Fibroblast of lung (primary cell): ENCODE measurements around the gene PLA2G5. TPM values are rescaled to one million over a fixed set of nuclear protein-coding genes. Genes with fewer than 3 reads are reported as not detected.

Experiments used
- DNase-seq, 2 donors: peaks; one replicate each; pipeline versions ENCODE4 v3.0.0 to v3.0.0-alpha.2; 2010; ENCODE audit warnings: low read depth in 2 of 2
- H2AFZ ChIP-seq: 2 replicates; pipeline ENCODE4 v1.5.1; 2012; ENCODE audit warnings: low read length, control low read depth, inconsistent platforms
- H3K27ac ChIP-seq: 2 replicates; pipeline ENCODE4 v1.5.1; 2011; ENCODE audit warnings: low read length, control low read depth; ENCODE audit not compliant: insufficient read depth
- H3K27me3 ChIP-seq: 2 replicates; pipeline ENCODE4 v1.5.1; 2011; ENCODE audit warnings: mild to moderate bottlenecking, low read length; ENCODE audit not compliant: control insufficient read depth, insufficient read depth
- H3K36me3 ChIP-seq: 2 replicates; pipeline ENCODE4 v1.5.1; 2011; ENCODE audit warnings: low read length; ENCODE audit not compliant: control insufficient read depth, insufficient read depth
- H3K4me1 ChIP-seq: 2 replicates; pipeline ENCODE4 v1.5.1; 2011; ENCODE audit warnings: low read length; ENCODE audit not compliant: control insufficient read depth, insufficient read depth; ENCODE audit errors: extremely low read depth
- H3K4me2 ChIP-seq: 2 replicates; pipeline ENCODE4 v1.5.1; 2011; ENCODE audit warnings: low read length, control low read depth; ENCODE audit not compliant: insufficient read depth; ENCODE audit errors: extremely low read depth
- H3K4me3 ChIP-seq, 4 experiments: fragments of 200-600 bp in 1 of 4; sonication (generic) in 1 of 4; replicated peaks in 1 of 4; 2 replicates each; pipeline ENCODE4 v1.5.1; 2011 to 2016; ENCODE audit warnings: low read length in 4 of 4, low read depth in 3 of 4, mild to moderate bottlenecking in 3 of 4, control low read depth in 2 of 4, inconsistent platforms in 1 of 4, mixed read lengths in 1 of 4; ENCODE audit not compliant: insufficient read depth in 1 of 4; ENCODE audit errors: control extremely low read depth in 1 of 4
- H3K79me2 ChIP-seq: 2 replicates; pipeline ENCODE4 v1.5.1; 2012; ENCODE audit warnings: mild to moderate bottlenecking, low read length, inconsistent platforms; ENCODE audit not compliant: control insufficient read depth, insufficient read depth
- H3K9ac ChIP-seq: 2 replicates; pipeline ENCODE4 v1.5.1; 2011; ENCODE audit warnings: mild to moderate bottlenecking, low read length, control low read depth; ENCODE audit not compliant: insufficient read depth
- H3K9me3 ChIP-seq: 2 replicates; pipeline ENCODE4 v1.5.1; 2012; ENCODE audit warnings: low read depth, low read length; ENCODE audit not compliant: control insufficient read depth, insufficient read depth
- H4K20me1 ChIP-seq: 2 replicates; pipeline ENCODE4 v1.5.1; 2011; ENCODE audit warnings: low read length; ENCODE audit not compliant: control insufficient read depth, insufficient read depth; ENCODE audit errors: extremely low read depth
- CTCF ChIP-seq, 2 donors: IDR thresholded peaks in 1 of 2; conservative IDR thresholded peaks in 1 of 2; 1 replicate in 1 of 2; 2 replicates in 1 of 2; pipeline ENCODE4 v1.5.1; 2011 to 2012; ENCODE audit warnings: low read length in 2 of 2, control low read depth in 1 of 2, inconsistent platforms in 1 of 2, low read depth in 1 of 2, mild to moderate bottlenecking in 1 of 2
- EZH2 ChIP-seq: IDR thresholded peaks from 2 replicates; pipeline ENCODE4 v1.5.1; 2012; ENCODE audit warnings: low read length, control low read depth, mild to moderate bottlenecking; ENCODE audit errors: missing control alignments
- polyA plus RNA-seq, 2 donors: library from polyadenylated mRNA; depleted of rRNA in 1 of 2; stranded (reverse) in 1 of 2; unstranded in 1 of 2; fragments of >200 nt; gene quantifications; 2 replicates each; pipeline ENCODE4 v1.2.1, GENCODE V29; 2011 to 2012; ENCODE audit warnings: missing spikeins in 1 of 2
- total RNA-seq: library from RNA; depleted of rRNA; stranded (reverse); fragments of >200 nt; gene quantifications from 2 replicates; pipeline ENCODE4 v1.2.1, GENCODE V29; 2014

PLA2G5 gene
- total and polyA plus RNA-seq, 2 donors (not counting 1 experiment from before 2014, with no cell fraction given), result 1.1 to 27.4 TPM

- no peak for DNase-seq
- Histone ChIP-seq H3K36me3 (no peaks in the 10 kb centered on the region), H3K4me3 (no peak overlapping the region), H2AFZ (no peak overlapping the region), H3K27me3 (peaks cover 6% of the 10 kb centered on the region), H4K20me1 (no peaks in the 10 kb centered on the region), H3K9me3 (no peaks in the 10 kb centered on the region), H3K27ac (no peak overlapping the region), H3K4me1 (no peaks in the 10 kb centered on the region), H3K4me2 (no peak overlapping the region), H3K79me2 (no peaks in the 10 kb centered on the region), H3K9ac (no peak overlapping the region)
- TF ChIP-seq CTCF (conservative IDR thresholded peaks at IDR 0.05 in 1 of 2, IDR thresholded peaks at IDR 0.05 in 1 of 2; ENCODE audit: low read depth in 1 of 2, low read length in 2 of 2), result no peak
- TF ChIP-seq EZH2, result no peak
Observed at GRCh38 chr1:20035114-20035513, 34.9 kb upstream of the PLA2G5 start.

- TF ChIP-seq EZH2 (no peak), CTCF (conservative IDR thresholded peaks at IDR 0.05 in 1 of 2, IDR thresholded peaks at IDR 0.05 in 1 of 2; ENCODE audit: low read depth in 1 of 2, low read length in 2 of 2) (no peak)
- H4K20me1 ChIP-seq, result no peaks in the 10 kb centered on the region
- no peaks in the 10 kb centered on the region for H3K36me3 ChIP-seq
- H3K9me3 ChIP-seq, result no peaks in the 10 kb centered on the region
- no peaks in the 10 kb centered on the region for H3K79me2 ChIP-seq
- peaks cover 10% of the 10 kb centered on the region for H3K27me3 ChIP-seq
- DNase-seq, result no peak
- no peak overlapping the region for H3K4me2 ChIP-seq
- no peak overlapping the region for H3K4me3 ChIP-seq
- H3K4me1 ChIP-seq, result no peaks in the 10 kb centered on the region
- H2AFZ ChIP-seq, result no peak overlapping the region
- no peak overlapping the region for H3K9ac ChIP-seq
- no peak overlapping the region for H3K27ac ChIP-seq
Observed at GRCh38 chr1:20037877-20038276, 32.1 kb upstream of the PLA2G5 start.

GRCh38 chr1:20047096-20047495 is 22.9 kb upstream of the PLA2G5 start:
- Histone ChIP-seq H3K9me3 (no peaks in the 10 kb centered on the region), H3K4me2 (no peak overlapping the region), H3K4me1 (no peaks in the 10 kb centered on the region), H3K36me3 (no peaks in the 10 kb centered on the region), H2AFZ (no peak overlapping the region), H3K9ac (no peak overlapping the region), H3K27me3 (peaks cover 2% of the 10 kb centered on the region), H3K27ac (no peak overlapping the region), H3K4me3 (no peak overlapping the region), H3K79me2 (no peaks in the 10 kb centered on the region), H4K20me1 (no peaks in the 10 kb centered on the region)
- no peak for TF ChIP-seq CTCF (conservative IDR thresholded peaks at IDR 0.05 in 1 of 2, IDR thresholded peaks at IDR 0.05 in 1 of 2; ENCODE audit: low read depth in 1 of 2, low read length in 2 of 2)
- no peak for TF ChIP-seq EZH2
- DNase-seq, result no peak
